HG02588 (cell line): ENCODE measurements around the gene ACSL3.
"Not testable (repeated sequence)": the region's sequence is repeated elsewhere in the genome, so short reads cannot be mapped to it uniquely, and the experiment has no call there.

ENCODE experiments used
- ATAC-seq: cut with Tn5 transposase; IDR thresholded peaks from one replicate; pipeline ENCODE4 v1.9.1; 2021; ENCODE audit warnings: mild to moderate bottlenecking, moderate library complexity; ENCODE audit not compliant: unreplicated experiment

The ACSL3 gene

GRCh38 chr2:222860740-222861410 lies at the start of gene ACSL3:
TSS of gene ACSL3 (plus strand) at chr2:222861036. CDS start at chr2:222908773, 47,737 bp downstream.
- ATAC-seq, result peak; percentile 98

GRCh38 chr2:222811828-222812227 lies 49.0 kb upstream of the ACSL3 start:
- ATAC-seq, result no peak

GRCh38 chr2:222813177-222813843 lies 47.5 kb upstream of the ACSL3 start:
- ATAC-seq, result peak; percentile 96

DNA sequence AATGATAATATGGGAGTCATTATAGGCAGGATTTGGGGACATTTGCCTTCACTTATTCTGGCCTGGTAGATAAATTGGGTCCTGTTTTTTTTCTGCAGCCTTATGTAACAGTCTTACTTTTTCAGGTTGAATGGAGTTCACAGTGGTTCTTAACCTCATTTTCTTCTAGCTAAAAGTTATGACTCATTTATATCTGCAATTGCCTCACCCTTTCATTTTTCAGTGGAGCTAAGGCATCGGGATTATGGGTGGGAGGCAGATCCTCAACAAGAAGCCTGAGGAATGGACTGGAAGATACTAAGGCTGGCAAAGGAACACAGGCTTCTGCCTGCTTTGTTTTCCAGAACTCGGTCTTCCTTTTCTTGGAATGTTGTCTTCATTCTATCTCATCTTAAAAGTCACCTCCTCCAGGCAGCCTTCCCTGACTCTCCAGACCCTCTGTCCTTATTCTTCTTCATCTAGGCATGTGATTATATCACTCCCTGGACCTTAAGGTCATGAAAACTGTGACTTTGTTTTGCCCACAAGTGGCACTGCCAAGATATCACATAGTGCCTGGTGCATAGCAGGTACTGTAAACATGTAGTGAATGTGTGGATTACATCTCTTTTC lies 41.0 kb upstream of the ACSL3 start:
- ATAC-seq, result no peak

DNA sequence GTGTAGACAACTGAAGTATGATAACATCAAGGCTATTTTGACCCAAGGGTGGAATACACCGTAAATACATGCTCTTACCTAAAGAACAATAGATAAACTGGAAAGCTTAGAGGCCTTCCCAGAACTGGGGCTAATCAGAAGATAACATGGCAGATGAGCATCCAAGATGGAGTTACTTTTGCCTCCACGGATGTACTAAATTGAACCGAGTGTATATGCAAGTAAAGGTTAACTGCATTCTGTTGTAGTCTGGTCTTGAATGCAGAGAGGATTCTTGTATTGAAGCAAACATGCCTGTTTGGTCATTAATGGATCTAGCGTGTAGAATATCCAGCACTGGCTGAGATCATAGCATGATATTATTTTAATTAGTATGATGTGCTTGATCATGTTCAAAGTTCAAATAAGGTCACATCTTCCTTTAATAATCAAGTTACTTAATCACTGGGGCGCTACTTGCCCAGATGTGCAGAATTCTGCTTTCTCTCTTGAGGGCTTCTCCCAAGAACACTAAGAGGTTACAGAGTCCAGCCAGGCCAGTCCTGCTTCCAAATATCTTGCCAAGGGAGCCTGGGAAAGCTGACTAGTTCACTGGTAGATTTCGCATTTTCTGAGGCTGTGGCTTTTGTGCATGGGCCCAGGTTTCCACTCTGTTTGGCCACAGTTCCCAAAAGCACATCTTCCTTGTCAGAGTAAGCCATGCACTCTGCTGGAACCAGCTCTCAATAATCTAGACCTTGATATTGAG lies 37.5 kb upstream of the ACSL3 start:
- no peak for ATAC-seq

- no peak for ATAC-seq
These were observed 35.8 kb upstream of the ACSL3 start for GRCh38 chr2:222825031-222825430.

DNA sequence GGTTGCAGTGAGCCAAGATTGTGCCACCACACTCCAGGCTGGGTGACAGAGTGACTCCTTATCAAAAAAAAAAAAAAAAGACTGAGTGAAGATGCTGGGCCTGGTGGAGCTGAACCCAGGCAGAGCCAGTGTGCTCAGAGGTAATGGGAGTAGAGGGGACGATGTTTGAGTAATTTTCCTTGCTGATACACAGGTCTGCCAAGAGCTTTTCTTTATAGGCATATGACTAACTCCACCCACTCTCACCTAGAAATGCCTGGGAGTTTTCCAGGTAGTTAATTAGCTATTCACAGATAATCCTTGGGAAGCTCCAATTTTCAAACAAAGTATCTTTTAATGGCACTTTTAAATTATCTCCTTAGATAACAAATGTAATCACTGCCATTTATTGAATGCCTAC lies 33.4 kb upstream of the ACSL3 start:
- no peak for ATAC-seq

GRCh38 chr2:222828572-222828971 lies 32.3 kb upstream of the ACSL3 start:
- ATAC-seq, result no peak

DNA sequence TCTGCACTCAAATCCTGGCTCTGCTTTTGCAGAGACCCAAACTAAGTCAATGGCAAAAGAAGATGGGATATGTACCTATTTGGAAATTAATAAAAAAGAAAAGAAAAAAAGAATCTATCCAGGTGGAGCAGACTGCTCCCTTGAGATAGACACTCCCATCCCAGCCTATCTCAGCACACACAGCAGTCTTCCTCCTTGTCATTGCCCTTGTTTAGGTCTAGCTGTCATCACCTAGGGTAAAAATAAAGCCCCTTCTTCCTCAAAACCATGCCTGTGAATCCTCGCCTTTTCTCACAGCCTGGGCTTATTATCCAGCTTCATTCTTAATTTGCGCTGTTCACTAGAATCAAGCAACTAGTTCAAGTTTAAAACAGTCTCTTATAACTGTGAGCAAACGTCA lies 30.7 kb upstream of the ACSL3 start:
- ATAC-seq, result no peak

DNA sequence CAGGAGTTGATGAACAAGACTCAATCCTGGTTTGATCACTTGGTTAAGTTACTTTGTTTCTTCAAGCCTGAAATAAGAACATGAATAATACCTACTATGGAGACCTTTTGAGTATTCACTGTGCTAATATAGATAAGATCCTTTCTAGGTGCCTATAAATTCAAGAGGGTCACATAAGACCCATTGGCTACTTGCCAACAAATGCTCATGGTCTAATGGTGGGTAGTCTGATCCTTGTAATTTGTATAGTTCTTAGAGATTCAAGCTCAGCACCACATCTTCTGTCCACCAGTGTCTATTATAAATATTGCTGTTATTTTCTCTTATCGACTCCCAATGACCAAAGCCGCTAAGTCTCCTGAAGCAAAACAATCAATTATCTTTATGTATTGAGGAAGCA lies 27.4 kb upstream of the ACSL3 start:
- ATAC-seq, result no peak

DNA sequence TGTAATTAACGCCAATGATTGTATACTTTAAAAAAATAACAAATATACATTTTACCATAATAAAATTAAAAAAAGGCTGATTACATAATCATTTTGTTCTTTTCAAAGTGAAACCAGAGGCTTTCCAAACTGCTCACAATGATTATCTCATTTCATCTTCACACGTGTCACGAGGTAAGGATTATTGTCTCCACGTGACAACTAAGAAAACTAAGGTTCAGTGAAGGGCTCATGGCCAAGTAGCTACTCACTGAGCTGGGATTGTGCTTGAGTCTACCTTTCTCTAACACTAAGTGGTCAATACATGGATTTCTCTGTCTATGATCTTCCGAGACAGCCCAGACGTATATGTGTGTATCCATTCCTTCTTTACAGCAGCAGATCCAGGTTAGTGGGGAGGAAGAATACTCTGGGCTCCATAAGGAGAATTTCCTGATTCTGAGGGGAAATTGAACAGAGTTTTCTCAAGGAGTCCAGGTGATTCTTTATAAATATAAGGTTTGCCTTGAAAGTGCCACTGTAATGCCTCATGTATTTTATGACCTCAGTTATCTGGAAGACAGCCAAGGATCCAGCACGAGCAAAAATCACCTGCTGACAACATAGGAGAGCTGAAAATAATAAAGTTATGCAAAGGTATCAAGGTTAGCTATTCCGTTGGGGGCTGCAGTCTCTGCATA lies 25.6 kb upstream of the ACSL3 start:
- ATAC-seq, result no peak

- no peak for ATAC-seq
These were observed 25.0 kb upstream of the ACSL3 start for GRCh38 chr2:222835823-222836151.

DNA sequence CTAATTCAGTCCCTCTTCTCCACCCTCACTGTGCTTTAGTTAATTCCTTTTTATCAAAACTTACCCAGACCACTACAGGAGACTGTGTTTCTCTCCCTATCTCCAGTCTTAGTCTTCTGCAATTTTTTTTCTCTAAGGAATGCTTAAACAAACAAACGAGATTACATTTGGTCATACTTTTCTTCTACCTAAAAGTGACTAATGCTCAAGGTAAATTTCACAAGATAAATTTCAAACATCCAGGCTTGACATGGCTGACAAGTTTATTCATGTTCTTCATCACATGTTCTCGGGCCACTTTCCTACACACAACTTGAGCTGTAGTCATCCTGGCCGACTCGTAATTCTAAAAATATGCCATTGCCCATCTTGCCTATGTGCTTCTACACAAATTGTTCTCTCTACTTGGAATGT lies 23.2 kb upstream of the ACSL3 start:
- ATAC-seq, result no peak

DNA sequence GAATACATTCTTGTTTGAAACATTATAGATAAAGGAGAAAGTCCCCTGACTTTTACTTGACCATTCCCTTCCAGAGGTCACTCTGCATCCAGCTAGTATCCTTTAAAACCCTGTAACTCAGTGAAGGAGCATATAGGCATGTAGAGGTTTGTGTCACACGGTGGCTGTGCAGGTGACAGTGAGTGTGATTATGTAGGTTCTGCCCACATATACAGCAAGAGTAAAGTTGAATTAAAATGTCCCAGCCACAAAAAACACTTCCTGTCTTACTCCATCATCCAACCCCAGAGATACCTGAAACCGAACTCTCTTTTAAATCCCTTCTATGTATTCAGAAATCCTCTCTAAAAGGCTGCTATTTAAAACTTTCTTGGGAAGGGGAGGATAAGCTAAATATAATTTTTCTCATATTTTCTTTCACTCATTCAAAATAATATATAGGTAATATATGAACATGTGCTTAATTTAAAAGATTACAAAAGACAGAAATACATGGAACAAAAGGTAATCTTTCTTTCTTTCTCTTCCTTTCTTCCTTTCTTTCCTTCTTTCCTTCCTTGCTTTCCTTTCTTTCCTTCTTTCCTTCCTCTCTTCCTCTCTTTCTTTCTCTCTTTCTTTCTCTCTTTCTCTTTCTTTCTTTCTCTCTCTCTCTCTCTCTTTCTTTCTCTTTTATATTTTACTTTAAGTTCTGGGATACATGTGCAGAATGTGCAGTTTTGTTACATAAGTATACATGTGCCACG lies 20.6 kb upstream of the ACSL3 start:
- ATAC-seq, result no peak

DNA sequence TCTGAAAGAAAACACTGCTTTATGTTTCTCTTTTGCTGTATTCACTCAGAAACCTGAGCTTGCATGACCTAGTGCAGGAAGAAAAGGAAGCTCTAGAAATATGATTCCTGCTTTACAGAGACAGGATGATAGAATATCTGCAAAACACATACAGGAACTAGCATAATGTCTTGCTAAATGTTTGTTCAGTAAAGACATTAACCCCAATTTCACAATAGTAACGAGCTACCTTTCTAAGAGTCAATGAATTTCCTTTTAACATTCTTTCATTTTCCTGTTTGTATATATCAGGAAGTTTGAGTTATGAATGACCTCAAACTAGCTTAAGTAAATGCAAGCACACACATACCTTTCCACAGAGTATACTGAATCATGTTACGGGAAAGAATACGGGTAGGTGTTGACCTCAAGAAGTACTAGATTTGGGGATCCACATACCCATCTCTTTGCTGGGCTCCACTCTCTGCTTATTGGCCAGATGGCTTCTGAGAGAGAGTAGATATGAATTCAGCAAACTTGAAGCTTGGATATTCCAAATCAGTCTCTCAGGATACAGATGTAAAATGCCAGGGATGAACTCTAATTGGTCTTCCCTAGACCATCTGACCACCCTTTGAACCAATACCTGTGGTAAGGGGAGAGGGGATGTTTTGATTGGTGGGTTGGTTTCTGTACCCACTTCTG lies 18.2 kb upstream of the ACSL3 start:
- no peak for ATAC-seq

GRCh38 chr2:222844323-222844722 lies 16.5 kb upstream of the ACSL3 start:
- no peak for ATAC-seq

- ATAC-seq, result not testable (repeated sequence)
These were observed 15.5 kb upstream of the ACSL3 start for GRCh38 chr2:222845314-222845713.

GRCh38 chr2:222846003-222846402 lies 14.8 kb upstream of the ACSL3 start:
- no peak for ATAC-seq

DNA sequence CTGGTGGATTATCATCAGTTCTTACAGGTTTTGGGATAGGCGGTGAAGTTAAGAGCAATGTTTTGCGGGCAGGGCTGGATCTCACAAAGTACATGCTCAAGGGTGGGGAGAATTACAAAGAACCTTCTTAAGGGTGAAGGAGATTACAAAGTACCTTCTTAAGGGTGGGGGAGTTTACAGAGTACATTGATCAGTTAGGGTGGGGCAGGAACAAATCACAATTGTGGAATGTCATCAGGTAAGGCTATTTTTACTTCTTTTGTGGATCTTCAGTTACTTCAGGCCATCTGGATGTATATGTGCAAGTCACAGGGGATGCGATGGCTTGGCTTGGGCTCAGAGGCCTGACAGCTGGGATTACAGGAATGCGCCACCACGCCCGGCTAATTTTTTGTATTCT lies 12.8 kb upstream of the ACSL3 start:
- ATAC-seq, result not testable (repeated sequence)

- ATAC-seq, result no peak
These were observed 12.0 kb upstream of the ACSL3 start for GRCh38 chr2:222848862-222849261.
